ENCODE data around the gene CRKL.

The CRKL gene

DNA sequence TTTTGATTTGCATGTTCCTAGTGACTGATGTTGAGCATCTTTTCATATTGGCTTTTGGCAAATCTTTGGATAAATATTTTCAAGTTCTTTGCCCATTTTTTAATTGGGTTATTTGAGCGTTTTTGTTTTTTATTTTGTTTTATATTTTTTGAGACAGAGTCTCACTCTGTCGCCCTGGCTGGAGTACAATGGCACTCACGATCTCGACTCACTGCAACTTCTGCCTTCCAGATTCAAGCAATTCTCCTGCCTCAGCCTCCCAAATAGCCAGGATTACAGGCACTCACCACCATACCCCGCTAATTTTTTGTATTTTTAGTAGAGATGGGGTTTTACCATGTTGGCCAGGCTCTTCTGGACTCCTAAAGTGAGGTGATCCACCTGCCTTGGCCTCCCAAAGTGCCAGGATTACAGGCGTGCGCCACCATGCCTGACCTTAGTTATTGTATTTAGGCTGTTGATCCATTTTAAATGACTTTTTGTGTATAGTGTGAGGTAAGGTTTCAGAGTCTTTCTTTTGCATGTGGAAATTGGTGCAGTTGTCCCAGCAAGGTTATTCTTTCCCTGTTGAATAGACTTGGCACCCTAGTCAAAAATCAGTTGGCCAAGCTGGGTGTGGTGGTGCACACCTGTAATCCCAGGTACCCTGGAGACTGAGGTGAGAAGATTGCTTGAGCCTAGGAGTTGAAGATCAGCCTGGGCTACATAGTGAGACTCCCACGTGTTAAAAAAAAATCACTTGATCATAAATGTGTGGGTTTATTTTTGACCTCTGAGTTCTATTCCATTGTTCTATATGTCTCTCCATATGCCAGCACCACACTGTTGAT is 26.1 kb downstream of the CRKL start:
- H3K4me3 ChIP-seq (ENCODE audit: low read depth, low read length): no peak overlapping the region
- in situ Hi-C loops (cut with HindIII; ENCODE audit: low sequenced_read_pairs): no loop called here
- DNase-seq (ENCODE audit: low read depth, low spot score): no peak
- TF ChIP-seq, protein P1, sequence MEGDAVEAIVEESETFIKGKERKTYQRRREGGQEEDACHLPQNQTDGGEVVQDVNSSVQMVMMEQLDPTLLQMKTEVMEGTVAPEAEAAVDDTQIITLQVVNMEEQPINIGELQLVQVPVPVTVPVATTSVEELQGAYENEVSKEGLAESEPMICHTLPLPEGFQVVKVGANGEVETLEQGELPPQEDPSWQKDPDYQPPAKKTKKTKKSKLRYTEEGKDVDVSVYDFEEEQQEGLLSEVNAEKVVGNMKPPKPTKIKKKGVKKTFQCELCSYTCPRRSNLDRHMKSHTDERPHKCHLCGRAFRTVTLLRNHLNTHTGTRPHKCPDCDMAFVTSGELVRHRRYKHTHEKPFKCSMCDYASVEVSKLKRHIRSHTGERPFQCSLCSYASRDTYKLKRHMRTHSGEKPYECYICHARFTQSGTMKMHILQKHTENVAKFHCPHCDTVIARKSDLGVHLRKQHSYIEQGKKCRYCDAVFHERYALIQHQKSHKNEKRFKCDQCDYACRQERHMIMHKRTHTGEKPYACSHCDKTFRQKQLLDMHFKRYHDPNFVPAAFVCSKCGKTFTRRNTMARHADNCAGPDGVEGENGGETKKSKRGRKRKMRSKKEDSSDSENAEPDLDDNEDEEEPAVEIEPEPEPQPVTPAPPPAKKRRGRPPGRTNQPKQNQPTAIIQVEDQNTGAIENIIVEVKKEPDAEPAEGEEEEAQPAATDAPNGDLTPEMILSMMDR (IDR thresholded peaks at IDR 0.05; ENCODE audit: low read depth, low read length): no peak

DNA sequence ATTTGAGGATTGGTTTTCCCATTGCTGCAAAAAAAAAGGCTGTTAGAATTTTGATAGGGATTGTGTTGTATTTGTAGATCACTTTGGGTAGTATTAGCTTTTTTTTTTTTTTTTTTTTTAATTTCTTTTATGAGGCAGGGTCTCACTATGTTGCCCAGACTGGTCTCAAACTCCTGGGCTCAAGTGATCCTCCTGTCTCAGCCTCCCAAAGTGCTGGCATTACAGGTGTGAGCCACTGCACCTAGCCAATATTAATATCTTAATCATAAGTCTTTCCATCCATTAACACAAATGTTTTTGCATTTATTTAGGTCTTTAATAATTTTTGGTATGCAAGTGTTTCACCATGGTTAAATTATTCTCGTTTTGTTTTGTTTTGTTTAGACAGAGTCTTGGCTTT is 26.8 kb downstream of the CRKL start:
- TF ChIP-seq, protein P1 (IDR thresholded peaks at IDR 0.05; ENCODE audit: low read depth, low read length): no peak
- no peak overlapping the region for H3K4me3 ChIP-seq (ENCODE audit: low read depth, low read length)
- in situ Hi-C loops (cut with HindIII; ENCODE audit: low sequenced_read_pairs): no loop called here
- no peak for DNase-seq (ENCODE audit: low read depth, low spot score)

DNA sequence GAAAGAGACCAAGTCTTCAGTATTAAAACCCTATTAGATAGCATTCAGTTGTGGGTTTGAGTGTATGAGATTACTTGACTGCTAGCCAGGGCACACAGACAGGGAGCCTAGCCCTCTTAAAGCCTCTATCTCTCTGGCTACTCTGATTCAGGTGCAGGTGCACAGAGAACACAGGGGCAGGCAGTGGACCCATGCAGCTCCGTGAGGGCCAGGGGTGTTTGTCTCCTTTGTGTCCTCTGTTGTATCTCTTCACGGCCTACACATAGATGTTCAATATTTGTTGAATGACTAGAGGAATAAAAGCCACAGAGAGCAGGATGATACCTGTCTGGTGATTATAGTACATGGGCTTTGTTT is 28.3 kb downstream of the CRKL start:
- H3K4me3 ChIP-seq (ENCODE audit: low read depth, low read length): no peak overlapping the region
- in situ Hi-C loops (cut with HindIII; ENCODE audit: low sequenced_read_pairs): no loop called here
- DNase-seq (ENCODE audit: low read depth, low spot score): no peak
- TF ChIP-seq, protein P1 (IDR thresholded peaks at IDR 0.05; ENCODE audit: low read depth, low read length): no peak

DNA sequence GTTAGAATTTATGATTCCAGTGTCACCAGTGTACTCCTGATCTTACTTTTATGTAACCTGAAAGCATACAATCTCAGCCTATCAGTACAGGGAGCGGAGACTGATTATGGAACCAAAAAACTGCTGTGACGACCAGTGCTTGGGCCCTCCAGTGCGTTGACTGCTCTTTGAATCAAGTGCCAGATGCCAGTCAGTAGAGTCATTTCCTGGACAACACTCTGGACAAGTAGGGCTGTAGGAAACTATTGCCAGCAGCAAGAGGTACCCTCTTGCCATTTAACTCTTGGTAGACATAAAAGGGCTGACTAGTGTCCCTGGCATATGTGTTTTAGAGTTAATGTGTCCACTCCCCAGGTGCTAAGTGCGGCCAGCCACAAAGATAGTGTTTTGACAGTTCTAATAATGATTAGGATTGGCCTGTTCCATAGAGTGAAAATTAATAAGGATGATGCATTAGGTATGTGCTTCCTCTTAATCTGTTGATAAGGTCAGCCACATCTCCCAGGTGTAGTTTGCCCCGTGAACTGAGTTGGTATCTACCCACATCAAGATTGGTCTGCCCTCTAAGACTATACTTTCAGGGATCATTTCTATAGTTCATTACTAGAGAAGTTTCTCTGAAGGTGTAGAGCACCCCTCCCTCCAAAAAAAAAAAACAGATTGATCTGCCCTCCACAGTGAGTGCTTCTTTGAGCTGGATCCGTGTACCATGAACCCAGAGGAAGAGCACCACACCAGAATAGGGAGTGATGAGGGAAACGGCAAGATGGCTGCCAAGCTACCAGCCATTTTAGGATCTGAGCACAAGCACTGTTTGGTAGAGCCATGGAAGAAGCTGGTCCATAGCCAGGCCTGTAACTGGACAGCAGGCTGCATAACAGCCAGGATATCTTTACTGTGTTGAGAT is 29.1 kb downstream of the CRKL start:
- in situ Hi-C loops (cut with HindIII; ENCODE audit: low sequenced_read_pairs): no loop called here
- peak; percentile 24 for DNase-seq (ENCODE audit: low read depth, low spot score)
- TF ChIP-seq, protein P1 (IDR thresholded peaks at IDR 0.05; ENCODE audit: low read depth, low read length): no peak
- H3K4me3 ChIP-seq (ENCODE audit: low read depth, low read length): no peak overlapping the region

DNA sequence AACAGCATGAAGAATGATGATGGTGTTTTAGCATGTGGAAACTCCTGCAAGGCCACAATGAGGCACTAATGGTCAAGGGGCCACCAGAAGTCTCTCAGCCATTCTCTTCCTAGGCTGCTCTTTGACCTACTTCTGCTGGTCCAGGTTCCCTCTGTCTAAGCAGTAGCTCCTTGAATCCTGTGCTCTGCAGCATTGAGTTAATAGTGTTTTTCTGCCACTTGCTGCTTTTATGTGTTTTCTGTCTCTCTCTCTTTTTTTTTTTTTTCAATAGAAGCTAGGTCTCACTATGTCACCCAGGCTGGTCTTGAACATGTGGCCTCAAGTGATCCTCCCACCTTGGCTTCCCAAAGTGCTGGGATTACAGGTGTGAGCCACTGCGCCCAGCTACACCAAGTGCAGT is 29.8 kb downstream of the CRKL start:
- TF ChIP-seq, protein P1 (IDR thresholded peaks at IDR 0.05; ENCODE audit: low read depth, low read length): no peak
- H3K4me3 ChIP-seq (ENCODE audit: low read depth, low read length): no peak overlapping the region
- no peak for DNase-seq (ENCODE audit: low read depth, low spot score)
- in situ Hi-C loops (cut with HindIII; ENCODE audit: low sequenced_read_pairs): no loop called here

DNA sequence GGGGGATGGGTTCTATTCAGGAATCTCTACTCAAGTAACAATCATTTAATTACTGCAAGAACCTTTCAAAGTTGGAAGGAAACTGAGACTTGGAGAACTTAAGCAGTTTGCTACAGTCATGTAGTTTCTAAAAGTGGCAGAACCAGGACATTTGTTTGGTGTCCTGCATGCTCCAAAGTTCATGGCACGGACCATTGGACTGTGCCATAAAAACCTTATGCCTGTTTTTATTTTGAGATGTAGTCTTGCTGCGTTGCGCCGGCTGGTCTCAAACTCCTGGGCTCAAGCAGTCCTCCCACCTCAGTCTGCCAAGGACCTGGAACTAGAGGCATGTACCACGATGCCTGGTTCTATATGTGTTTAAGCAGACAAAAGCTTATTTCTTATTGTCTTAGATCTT is 31.2 kb downstream of the CRKL start:
- DNase-seq (ENCODE audit: low read depth, low spot score): no peak
- in situ Hi-C loops (cut with HindIII; ENCODE audit: low sequenced_read_pairs): no loop called here
- H3K4me3 ChIP-seq (ENCODE audit: low read depth, low read length): no peak overlapping the region
- TF ChIP-seq, protein P1 (IDR thresholded peaks at IDR 0.05; ENCODE audit: low read depth, low read length): no peak

All from astrocyte of the spinal cord (primary cell).